Activated naive CD8-positive, alpha-beta T cell treated with anti-CD3 and anti-CD28 coated beads, Interleukin-2, amount 50 U/mL, for 16 hours (primary cell): ENCODE measurements around the gene SERINC5.
"Not testable (repeated sequence)": the region's sequence is repeated elsewhere in the genome, so short reads cannot be mapped to it uniquely, and the experiment has no call there.

Source experiments
- DNase-seq: peaks from one replicate; pipeline ENCODE4 v3.0.0-alpha.2; 2020; ENCODE audit warnings: low read depth, low spot score

The SERINC5 gene

DNA sequence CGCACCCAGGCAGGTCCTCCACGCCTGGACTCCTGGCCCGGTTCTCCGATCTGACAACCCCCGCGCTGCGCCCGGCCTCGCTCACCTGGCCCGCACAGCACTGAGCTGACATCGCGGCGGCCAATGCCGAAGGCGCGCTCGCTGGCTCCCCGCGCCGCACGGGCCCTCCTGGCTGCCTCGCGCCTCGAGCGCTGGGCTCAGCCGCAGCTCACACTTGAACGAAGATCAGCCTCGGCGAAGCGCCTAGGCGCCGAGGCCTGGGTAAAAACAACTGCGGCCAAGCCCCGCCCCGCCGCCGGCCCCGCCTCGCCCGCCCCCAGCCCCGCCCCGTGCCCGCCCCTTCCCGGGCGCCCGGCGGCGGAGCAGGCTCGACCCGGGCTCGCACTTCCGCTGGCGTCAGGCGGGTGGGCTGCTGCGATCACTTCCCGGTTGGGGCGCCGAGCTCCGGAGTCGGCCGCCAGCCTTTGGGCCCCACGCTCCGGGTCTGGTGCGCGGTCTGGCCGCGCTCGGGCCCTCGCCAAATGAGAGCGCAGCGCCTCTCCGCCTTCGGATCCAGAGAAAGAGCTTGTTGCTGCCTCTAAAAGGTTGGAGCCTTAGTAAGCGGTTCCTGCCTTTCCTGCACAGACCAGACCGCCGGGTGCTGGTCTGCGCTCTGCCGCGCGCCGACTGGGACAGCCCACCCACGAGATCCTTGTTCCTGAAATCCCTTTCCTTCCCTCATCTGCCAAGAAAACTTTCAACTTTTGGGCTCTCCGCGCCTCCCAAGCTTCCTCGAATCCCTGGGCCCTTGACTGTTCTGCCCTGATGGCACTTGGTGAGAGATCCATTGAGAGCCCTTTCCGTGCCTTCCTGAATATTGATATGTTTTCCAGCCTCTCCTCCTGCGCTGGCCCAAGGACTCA lies at the start of gene SERINC5:
Gene SERINC5, minus strand, starts transcription at position 238 of the 902 bp plus-strand sequence. Its CDS starts 126 bp downstream, at position 112.
- DNase-seq: peak; percentile 64

- no peak for DNase-seq
These were observed 46.8 kb upstream of the SERINC5 start for GRCh38 chr5:80302636-80303035.

GRCh38 chr5:80301342-80301741 lies 45.5 kb upstream of the SERINC5 start:
- not testable (repeated sequence) for DNase-seq

DNA sequence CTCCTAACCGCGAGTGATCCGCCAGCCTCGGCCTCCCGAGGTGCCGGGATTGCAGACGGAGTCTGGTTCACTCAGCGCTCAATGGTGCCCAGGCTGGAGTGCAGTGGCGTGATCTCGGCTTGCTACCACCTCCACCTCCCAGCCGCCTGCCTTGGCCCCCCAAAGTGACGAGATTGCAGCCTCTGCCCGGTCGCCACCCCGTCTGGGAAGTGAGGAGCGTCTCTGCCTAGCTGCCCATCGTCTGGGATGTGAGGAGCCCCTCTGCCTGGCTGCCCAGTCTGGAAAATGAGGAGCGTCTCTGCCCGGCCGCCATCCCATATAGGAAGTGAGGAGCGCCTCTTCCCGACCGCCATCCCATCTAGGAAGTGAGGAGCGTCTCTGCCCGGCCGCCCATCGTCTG lies 44.9 kb upstream of the SERINC5 start:
- not testable (repeated sequence) for DNase-seq

- DNase-seq: no peak
These were observed 44.3 kb upstream of the SERINC5 start for GRCh38 chr5:80300125-80300524.

DNA sequence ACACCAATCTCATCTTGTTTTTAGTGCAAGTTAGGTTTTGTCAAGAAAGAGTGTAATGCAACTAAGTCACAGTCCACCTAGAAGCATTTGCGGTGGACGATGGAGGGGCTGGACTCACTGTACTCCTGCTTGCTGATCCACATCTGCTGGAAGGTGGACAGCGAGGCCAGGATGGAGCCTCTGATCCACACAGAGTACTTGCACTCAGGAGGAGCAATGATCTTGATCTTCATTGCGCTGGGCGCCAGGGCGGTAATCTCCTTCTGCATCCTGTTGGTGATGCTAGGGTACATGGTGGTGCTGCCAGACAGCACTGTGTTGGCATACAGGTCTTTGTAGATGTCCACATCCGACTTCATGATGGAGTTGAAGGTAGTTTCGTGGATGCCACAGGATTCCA lies 43.8 kb upstream of the SERINC5 start:
- no peak for DNase-seq

DNA sequence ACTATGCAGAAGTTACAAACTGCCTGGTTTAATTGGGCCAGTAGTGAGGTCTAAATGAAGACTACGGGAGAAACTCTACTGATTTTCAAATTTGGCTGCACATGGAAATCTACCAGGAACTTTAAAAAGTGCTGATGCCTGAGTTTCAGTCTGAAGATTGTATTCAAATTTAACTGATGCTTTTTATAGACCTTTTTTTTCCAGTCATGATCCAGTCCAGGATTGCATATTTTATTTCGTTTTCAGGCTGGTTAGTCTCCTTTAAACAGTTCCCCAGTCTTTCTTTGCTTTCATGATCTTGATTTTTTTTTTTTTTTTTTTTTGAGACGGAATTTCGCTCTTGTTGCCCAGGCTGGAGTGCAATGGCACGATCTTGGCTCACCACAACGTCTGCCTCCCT lies 40.3 kb upstream of the SERINC5 start:
- DNase-seq: no peak

DNA sequence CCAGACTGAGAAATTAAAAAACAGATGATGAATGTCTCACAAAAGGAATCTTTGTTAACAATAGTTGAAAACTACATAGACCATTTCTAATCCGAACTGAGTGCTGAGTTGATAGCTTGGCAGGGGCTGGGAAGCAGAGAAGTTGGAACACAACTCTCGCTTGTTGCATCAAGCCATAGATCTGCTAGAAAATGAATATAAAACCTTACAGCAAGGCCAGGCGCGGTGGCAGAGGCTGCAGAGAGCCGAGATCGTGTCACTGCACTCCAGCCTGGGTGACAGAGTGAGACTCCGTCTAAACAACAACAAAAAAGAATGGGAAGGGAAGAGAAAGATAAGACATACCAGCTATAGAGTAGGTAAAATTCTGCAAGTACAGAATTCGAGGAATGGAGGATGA lies 35.9 kb upstream of the SERINC5 start:
- DNase-seq: no peak

DNA sequence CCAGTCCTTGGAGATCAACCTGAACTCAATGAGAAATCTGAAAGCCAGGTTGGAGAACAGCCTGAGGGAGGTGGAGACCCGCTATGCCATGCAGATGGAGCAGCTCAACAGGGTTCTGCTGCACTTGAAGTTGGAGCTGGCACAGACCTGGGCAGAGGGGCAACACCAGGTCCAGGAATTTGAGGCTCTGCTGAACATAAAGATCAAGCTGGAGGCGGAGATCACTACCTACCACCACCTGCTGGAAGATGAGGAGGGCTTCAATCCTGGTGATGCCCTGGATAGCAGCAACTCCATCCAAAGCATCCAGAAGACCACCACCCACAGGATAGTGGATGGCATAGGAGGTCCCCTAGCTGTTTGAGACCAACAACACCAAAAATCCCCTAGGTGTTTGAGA lies 33.5 kb upstream of the SERINC5 start:
- no peak for DNase-seq

- DNase-seq: no peak
These were observed 32.3 kb upstream of the SERINC5 start for GRCh38 chr5:80288177-80288576.

GRCh38 chr5:80284720-80285119 lies 28.9 kb upstream of the SERINC5 start:
- DNase-seq: no peak

GRCh38 chr5:80283360-80283759 lies 27.5 kb upstream of the SERINC5 start:
- DNase-seq: no peak

DNA sequence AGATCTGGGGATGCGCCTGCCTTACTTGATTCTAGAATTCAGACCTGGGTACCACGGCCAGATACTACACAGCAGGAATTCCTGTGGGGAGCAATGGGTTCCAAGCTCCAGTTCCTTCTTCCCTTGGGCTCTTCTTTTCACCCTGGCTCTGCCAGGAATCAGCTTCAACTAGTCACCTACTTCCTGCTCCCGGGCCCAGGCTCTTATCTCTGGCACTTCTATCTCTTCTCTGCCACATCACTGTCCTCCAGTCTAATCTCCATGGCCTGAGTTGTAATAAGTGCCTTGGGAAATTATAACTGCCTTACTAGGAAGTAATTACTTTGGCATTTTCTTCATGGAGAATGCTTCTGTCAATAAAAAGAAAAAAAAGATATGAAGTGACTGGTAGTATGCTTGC lies 26.2 kb upstream of the SERINC5 start:
- no peak for DNase-seq

DNA sequence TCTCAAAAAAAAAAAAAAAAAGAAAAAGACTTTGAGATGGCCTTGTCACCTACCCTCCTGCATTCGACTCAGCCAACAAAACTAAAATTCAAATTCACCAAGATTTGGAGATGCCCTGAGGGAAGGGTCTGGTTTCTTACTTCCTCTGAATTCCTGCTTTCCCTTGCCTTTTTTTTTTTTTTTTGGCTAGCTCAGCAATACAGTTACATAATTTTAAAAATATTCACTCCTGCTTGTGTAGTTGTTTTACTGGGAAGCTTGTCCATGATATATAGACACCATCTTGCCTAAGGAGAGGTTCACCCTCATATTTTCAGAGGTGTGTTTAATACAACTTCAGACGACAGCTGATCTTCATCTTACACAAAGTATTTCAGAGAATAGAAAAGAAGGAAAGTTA lies 21.3 kb upstream of the SERINC5 start:
- no peak for DNase-seq

GRCh38 chr5:80276186-80276585 lies 20.3 kb upstream of the SERINC5 start:
- DNase-seq: no peak

- DNase-seq: no peak
These were observed 19.5 kb upstream of the SERINC5 start for GRCh38 chr5:80275347-80275746.

- DNase-seq: not testable (repeated sequence)
These were observed 14.7 kb upstream of the SERINC5 start for GRCh38 chr5:80270543-80270942.

DNA sequence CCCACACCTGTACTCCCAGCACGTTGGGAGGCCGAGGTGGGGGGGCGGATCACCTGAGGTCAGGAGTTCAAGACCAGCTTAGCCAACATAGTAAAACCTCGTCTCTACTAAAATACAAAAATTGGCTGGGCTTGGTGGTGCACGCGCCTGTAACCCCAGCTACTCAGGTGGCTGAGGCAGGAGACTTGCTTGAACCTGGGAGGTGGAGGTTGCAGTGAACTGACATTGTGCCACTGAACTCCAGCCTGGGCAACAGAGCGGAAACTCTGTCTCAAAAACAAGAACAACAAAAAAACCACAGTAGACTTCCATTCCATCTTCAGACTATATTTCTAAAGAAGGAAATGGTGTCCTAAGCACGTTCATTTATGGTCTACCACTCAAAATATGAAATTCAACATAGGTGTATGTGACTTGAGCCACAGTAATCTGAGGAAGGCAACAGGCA lies 14.2 kb upstream of the SERINC5 start:
- DNase-seq: no peak

GRCh38 chr5:80268916-80269315 lies 13.1 kb upstream of the SERINC5 start:
- DNase-seq: no peak

DNA sequence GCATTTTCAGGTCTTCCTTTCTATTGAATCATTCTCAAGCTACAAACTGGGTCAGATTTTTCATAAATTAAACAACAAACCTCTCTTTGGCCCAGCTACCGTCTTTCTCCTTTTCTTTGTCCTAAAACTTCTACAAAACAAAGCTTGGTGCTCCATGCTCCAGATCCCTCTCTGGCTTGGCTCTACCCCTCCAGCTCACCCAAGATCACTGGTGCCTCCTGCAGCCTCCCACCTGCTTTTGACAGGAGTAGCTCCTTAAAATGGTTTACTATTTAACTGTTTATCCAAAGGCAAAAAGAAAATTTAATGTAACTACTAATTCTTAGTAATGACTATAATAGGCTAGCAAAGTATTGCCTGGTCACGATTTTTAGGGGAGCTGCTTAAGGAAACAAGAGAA lies 10.7 kb upstream of the SERINC5 start:
- DNase-seq: no peak

DNA sequence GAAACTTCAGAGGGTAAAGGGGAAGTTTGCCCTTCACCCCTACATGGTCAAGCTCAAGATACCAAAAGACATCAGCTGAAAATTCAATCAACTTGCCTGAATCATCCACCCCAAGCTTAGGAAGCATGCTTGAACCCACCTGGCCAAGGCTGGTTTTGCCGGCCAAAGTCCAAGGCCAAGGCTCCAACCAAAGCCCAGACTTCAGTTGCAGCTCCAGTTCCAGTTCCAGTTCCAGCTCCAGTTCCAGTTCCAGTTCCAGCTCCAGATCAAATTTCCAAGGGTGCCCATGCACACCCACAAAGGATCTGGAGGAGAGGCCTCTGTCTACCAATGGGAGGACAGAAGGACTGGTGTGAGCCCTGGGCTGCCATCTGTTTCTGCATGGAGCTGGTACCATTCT lies 4.6 kb upstream of the SERINC5 start:
- no peak for DNase-seq

DNA sequence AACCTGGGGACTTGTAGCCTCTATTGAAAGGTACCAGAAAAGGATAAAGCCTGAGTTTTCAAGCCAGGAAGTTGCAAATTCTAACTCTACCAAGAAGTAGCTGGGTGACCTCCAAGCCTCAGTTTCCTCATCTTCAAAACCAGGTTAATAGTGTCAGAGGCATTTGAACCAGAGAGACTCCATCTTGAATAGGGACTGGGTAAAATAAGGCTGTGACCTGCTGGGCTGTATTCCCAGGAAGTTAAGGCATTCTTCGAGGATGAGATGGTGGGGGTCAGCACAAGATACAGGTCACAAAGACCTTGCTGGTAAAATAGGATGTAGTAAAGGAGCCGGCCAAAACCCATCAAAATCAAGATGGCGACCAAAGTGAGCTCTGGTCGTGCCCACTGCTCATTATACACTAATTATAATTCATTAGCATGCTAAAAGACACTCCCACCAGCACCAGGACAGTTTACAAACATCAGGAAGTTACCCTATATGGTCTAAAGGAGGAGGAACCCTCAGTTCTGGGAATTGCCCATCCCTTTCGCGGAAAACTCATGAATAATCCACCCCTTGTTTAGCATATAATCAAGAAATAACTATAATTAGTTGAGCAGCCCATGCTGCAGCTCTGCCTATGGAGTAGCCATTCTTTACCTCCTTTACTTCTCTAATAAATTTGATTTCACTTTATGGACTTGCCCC lies 3.8 kb upstream of the SERINC5 start:
- no peak for DNase-seq

DNA sequence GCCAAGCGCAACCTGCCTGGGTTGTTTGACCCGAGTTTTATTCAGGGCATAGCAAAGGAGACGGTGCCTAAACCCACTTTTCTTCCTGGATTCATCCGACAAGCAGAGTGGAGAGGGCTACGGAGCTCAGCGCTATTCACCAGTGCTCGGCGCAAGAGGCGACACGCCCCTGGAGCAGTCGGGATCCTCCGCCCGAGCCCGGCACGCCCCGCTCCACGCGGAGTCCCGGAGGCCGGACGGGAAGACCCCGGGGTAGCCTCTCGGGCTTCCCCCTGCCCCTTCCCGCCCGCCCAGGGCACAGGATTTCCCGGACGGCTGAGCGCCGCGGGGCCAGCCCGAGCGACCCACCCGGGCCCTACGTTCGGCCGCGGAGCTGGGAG lies 427 bp downstream of the SERINC5 start:
- no peak for DNase-seq
